ENCODE measurements around the gene RREB1. TPM values are rescaled to one million over a fixed set of nuclear protein-coding genes. Genes with fewer than 3 reads are reported as not detected.

Gene RREB1
- total RNA-seq, 4 donors from 2014 or later: 56.2 to 102 (median 62.6) TPM

DNA sequence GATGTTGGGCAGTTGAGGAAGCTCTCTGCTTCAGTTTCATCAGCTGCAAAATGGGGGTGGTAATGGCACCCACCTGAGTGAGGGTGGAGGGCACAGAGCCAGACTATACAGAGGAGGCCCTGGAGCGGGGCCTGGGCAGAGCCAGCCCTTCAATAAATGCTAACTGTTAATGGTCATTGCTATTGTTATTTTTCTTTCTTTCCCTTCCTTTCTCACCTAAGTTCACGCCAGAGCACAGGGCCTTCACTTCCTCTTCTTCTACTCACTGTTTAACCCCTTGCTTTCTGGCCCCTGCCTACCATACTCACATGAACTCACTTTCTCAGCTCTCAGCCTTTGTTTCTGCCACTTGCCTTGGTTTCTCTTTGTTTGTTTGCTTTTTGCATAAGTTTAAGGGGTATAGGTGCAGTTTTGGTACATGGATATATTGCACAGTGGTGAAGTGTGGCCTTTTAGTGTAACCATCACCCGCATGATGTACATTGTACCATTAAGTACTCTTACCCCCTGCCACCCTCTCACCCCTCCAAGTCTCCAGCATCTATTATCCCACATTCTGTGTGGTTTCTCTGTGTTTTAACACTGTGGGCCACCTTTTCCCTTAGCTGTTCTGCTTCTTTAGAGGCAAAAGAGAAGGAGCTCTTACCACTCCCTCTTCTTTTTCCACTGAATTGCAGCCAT lies 7.5 kb upstream of the RREB1 start:
- H3K4me3 ChIP-seq: no peak overlapping the region
- H3K27ac ChIP-seq: no peak overlapping the region
- no peaks in the 10 kb centered on the region for H3K27me3 ChIP-seq
- no peak for DNase-seq (ENCODE audit: low spot score in 2 of 2)
- 70% methylated on average over 3 of the region's 3 CpGs for WGBS
- TF ChIP-seq POLR2A (IDR thresholded peaks at IDR 0.05) (no peak), EP300 (IDR thresholded peaks at IDR 0.05) (no peak), POLR2AphosphoS5 (IDR thresholded peaks at IDR 0.05) (no peak)
- TF ChIP-seq, protein P1, sequence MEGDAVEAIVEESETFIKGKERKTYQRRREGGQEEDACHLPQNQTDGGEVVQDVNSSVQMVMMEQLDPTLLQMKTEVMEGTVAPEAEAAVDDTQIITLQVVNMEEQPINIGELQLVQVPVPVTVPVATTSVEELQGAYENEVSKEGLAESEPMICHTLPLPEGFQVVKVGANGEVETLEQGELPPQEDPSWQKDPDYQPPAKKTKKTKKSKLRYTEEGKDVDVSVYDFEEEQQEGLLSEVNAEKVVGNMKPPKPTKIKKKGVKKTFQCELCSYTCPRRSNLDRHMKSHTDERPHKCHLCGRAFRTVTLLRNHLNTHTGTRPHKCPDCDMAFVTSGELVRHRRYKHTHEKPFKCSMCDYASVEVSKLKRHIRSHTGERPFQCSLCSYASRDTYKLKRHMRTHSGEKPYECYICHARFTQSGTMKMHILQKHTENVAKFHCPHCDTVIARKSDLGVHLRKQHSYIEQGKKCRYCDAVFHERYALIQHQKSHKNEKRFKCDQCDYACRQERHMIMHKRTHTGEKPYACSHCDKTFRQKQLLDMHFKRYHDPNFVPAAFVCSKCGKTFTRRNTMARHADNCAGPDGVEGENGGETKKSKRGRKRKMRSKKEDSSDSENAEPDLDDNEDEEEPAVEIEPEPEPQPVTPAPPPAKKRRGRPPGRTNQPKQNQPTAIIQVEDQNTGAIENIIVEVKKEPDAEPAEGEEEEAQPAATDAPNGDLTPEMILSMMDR (IDR thresholded peaks at IDR 0.05): no peak
- H3K36me3 ChIP-seq: no peaks in the 10 kb centered on the region
- no peaks in the 10 kb centered on the region for H3K9me3 ChIP-seq
- H3K4me1 ChIP-seq: no peaks in the 10 kb centered on the region

DNA sequence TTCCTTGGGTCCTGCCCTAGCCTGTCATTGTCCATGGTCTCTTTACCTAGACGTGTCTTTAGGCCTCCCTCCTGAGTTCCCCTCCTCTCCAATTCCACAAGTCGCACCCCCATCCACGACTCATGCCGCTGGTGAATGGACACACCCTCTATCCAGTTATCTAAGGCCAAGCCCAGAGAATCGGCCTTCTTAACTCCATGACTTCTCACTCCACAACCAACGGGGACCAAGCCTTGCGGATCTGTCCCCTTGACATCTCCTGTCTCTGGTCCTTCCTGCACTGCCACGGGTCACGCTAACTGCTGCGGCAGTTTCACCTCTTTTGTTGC lies 7.0 kb upstream of the RREB1 start:
- DNase-seq (ENCODE audit: low spot score in 2 of 2): no peak
- TF ChIP-seq EP300 (IDR thresholded peaks at IDR 0.05): no peak
- no peak for TF ChIP-seq POLR2AphosphoS5 (IDR thresholded peaks at IDR 0.05)
- TF ChIP-seq, protein P1 (IDR thresholded peaks at IDR 0.05): no peak
- TF ChIP-seq POLR2A (IDR thresholded peaks at IDR 0.05): no peak
- Histone ChIP-seq H3K27ac (no peak overlapping the region), H3K4me1 (no peaks in the 10 kb centered on the region), H3K4me3 (no peak overlapping the region), H3K27me3 (no peaks in the 10 kb centered on the region), H3K9me3 (no peaks in the 10 kb centered on the region), H3K36me3 (no peaks in the 10 kb centered on the region)
- WGBS: 86% methylated on average over 10 of the region's 10 CpGs

DNA sequence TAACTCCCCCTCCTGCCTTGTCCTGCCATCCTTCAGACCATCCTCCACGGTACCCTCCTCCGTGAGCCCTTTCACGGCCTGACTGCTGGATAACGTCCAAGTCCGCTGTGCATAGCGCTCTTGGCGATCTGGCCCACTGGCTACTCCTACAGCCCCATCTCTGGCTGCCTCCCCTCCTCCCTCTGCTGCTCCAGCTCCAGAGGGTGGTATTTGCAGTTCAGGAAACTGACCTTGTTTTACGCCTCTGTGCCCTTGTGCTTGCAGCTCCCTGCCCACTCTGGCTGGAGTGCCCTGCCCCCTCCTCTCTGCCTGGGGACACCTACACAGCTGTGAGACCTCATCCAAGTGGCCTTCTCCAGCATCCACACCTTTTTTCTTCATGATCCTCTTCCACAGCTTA lies 6.5 kb upstream of the RREB1 start:
- Histone ChIP-seq H3K27me3 (no peaks in the 10 kb centered on the region), H3K4me3 (no peak overlapping the region), H3K9me3 (no peaks in the 10 kb centered on the region), H3K36me3 (no peaks in the 10 kb centered on the region), H3K27ac (no peak overlapping the region), H3K4me1 (peaks cover under 1% of the 10 kb centered on the region)
- 89% methylated on average over 8 of the region's 8 CpGs for WGBS
- TF ChIP-seq, protein P1 (IDR thresholded peaks at IDR 0.05): no peak
- TF ChIP-seq EP300 (IDR thresholded peaks at IDR 0.05): no peak
- TF ChIP-seq POLR2AphosphoS5 (IDR thresholded peaks at IDR 0.05): no peak
- DNase-seq (ENCODE audit: low spot score in 2 of 2): no peak

DNA sequence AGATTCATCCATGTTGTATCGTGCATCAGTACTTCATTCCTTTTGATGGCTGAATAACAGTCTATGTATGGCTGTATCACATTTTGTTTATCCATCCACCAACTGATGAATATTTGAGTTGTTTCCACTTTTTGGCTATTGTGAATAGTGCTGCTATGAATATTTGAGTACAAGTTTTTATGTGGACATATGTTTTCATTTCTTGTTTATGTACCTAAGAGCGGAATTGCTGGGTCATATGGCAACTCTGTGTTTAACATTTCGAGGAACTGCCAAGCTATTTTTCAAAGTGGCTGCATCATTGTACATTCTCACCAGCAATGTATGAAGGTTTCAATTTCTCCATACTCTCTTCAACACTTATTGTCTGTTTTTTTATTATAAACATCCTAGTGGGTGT lies 3.0 kb upstream of the RREB1 start:
- no peaks in the 10 kb centered on the region for H3K36me3 ChIP-seq
- no peak overlapping the region for H3K27ac ChIP-seq
- no peaks in the 10 kb centered on the region for H3K27me3 ChIP-seq
- 97% methylated on average over 3 of the region's 3 CpGs for WGBS
- no peak overlapping the region for H3K4me3 ChIP-seq
- peaks cover 14% of the 10 kb centered on the region for H3K4me1 ChIP-seq
- no peaks in the 10 kb centered on the region for H3K9me3 ChIP-seq
- no peak for TF ChIP-seq POLR2AphosphoS5 (IDR thresholded peaks at IDR 0.05)
- no peak for TF ChIP-seq EP300 (IDR thresholded peaks at IDR 0.05)
- TF ChIP-seq POLR2A (IDR thresholded peaks at IDR 0.05): no peak
- TF ChIP-seq, protein P1 (IDR thresholded peaks at IDR 0.05): no peak
- DNase-seq (ENCODE audit: low spot score in 2 of 2): no peak

DNA sequence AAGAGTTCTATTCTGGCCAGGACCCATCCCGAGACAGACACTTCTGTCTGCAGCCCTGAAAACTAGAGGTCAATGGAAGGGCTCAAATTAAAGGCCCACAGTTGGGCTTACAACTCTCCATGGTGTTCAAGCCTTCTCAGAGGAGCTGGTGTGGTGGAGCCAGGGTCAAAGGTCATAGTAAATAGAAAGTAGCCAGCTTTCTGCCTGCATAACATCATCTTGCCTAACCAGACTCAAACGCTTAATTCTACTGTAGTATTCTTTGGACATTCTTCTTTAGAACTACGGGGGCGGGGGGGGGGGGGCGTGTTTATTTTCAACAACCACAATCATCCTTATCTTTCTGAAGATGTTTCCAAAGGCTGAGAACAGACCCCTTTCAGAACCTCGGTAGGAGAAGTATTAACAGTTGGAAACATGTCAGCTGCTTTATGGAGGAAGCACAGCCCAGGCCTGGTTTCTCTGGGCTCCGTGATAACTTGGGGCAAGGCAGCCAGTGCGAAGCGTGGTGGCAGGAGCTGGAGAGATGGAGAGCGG lies 1.5 kb upstream of the RREB1 start:
- no peaks in the 10 kb centered on the region for H3K36me3 ChIP-seq
- DNase-seq (ENCODE audit: low spot score in 2 of 2): no peak
- peak overlapping the region; percentile 97 for H3K27ac ChIP-seq
- peaks cover 28% of the 10 kb centered on the region for H3K4me1 ChIP-seq
- WGBS: 39% methylated on average over 10 of the region's 10 CpGs
- no peak for TF ChIP-seq POLR2AphosphoS5 (IDR thresholded peaks at IDR 0.05)
- TF ChIP-seq, protein P1 (IDR thresholded peaks at IDR 0.05): no peak
- TF ChIP-seq EP300 (IDR thresholded peaks at IDR 0.05): no peak
- no peak for TF ChIP-seq POLR2A (IDR thresholded peaks at IDR 0.05)
- no peaks in the 10 kb centered on the region for H3K27me3 ChIP-seq
- H3K4me3 ChIP-seq: peak overlapping the region; percentile 87
- H3K9me3 ChIP-seq: no peaks in the 10 kb centered on the region

Measured in suprapubic skin (tissue), 4 donors.